Amniotic stem cell (primary cell): Measurements from ENCODE around the gene LRWD1.
A peak's percentile ranks its signal among the peaks of the same experiment; 100 is the strongest.

ENCODE experiments used
- DNase-seq: peaks from one replicate; lab custom pipeline; 2025; lab: John Stamatoyannopoulos, UW

The LRWD1 gene

DNA sequence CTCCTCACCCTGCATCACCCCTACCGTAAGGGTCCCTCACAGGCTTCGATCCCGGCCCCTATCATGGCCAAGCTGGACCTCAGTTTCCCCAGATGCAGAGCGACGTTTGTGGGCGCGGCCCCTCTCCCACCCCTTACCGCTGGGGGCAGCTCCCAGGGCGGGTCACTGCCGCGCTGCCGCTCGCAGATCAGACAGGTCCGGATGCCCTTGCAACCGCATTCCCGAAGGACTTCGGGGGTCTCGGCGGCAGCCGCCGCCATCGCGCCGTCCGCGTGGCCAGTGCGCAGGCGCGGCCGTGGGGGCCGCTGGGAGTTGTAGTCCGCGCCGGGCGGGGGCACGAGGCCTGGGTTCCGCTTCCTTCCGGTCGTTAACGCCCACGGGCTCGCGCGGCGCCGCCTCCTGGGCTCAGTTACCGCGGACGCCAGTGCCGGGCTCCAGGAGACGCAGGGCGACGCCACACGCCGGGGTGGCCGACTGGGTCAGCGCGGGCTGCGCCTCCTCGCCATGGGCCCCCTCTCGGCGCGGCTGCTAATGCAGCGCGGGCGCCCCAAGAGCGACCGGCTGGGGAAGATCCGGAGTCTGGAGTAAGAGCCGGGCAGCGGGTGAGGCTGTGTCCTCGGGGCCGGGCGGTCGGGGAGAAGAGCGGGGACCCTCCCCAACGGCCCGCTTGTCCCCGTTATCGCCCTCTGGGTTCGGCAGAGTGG, at the start of gene LRWD1, which contains the start of gene ALKBH4:
LRWD1 (plus strand) TSS at position 408 of the 704 bp plus-strand sequence; CDS start at position 505, 97 bp downstream.
ALKBH4 (minus strand) TSS at position 287 of the 704 bp plus-strand sequence; CDS start at position 260, 27 bp downstream.
- peak; percentile 78 for DNase-seq

DNA sequence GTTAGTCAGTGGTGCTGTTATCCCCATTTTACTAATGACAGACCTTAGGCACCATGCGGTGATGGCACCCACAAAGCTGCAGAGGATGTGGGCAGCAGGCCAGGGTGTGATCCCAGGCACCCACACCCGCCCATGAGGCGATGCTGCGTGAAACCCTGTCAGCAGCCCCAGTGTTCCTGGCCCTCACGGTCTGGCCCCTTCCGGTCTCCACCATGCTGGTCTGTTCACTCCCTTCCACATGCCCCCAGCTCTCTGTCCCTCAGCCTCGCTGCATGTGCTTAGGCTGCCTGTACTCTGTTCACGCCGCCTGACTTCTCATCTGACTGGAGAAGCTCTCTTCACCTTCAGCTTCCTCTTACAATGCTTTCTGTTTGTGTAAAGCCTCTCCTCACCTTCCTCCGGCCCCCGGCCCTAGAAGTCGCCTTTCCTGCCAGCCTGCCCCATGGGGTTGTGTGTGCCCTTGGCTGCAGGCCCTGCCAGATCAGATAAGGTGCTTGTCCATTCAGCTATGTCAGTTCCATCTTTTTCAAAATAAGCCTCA, 49.0 kb upstream of the LRWD1 start:
- no peak for DNase-seq

DNA sequence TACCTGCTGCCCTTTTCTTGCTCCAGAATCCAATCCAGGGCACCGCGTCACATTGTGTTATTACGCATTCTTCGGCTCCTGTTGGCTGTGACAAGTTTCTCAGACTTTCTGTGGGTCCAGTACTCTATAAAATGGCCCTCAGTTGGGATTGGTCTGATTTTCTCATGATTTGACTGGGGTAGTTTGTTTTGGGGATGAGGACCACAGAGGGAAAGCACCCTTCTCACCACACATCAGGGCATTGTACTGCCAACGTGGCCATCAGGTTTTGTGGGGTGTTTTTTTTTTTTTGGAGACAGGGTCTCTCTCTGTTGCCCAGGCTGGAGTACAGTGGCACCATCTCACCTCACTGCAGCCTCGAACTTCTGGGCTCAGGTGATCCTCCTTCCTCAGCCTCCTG, 48.4 kb upstream of the LRWD1 start:
- no peak for DNase-seq

DNA sequence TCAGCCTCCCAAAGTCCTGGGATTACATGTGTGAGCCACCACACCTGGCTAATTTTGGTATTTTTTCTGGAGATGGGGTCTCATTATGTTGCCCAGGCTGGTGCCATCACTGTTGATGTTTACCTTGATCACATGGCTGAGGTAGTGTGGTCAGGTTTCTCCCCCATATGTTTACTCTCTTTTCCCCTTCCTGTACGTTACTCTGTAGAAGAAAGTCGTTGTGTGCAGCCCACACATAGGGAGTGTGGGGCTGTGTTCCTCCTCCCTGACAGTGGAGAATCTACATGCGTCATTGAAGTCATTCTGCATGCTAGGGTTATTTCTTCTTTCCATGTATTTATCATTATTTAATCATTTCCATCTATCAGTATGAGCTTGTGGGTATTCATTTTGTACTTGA, 47.7 kb upstream of the LRWD1 start:
- DNase-seq: no peak

DNA sequence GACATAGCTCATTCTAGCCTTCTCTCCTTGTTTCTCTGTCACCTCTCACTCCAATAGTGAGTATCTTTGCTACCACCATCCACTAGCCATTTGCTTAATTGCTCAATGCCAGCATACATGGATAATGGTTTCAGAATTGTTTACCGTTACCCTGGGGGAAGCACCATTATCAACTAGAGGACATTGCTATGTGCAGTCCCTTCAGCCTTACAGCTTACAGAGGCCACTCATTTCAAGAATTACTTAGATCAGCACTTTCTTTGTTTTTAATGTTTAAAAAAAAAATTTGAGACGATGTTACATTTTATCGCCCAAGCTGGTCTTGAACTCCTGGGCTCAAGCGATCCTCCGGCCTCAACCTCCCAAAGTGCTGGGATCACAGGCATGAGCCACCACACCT, 46.2 kb upstream of the LRWD1 start:
- no peak for DNase-seq

DNA sequence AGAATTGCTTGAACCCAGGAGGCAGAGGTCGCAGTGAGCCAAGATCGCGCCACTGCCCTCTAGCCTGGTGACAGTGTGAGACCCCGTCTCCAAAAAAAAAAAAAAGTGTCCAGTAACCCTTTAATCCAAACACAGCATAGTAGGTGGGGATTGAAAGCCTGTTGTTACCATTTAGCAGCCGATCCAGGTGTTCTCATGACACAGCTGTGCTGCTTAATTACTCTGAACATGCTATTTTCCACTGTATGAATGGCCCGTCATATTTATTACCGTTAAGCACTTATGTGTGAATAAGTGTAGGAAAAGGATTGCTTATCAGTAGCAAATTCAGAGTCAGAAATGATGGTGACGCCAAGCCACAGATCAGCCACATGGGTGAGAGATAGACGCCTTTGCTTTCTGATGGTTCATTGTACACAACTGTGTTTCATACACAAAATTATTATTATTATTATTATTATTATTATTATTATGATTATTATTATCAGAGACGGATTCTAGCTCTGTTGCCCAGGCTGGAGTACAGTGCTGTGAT, 43.0 kb upstream of the LRWD1 start:
- DNase-seq: no peak

DNA sequence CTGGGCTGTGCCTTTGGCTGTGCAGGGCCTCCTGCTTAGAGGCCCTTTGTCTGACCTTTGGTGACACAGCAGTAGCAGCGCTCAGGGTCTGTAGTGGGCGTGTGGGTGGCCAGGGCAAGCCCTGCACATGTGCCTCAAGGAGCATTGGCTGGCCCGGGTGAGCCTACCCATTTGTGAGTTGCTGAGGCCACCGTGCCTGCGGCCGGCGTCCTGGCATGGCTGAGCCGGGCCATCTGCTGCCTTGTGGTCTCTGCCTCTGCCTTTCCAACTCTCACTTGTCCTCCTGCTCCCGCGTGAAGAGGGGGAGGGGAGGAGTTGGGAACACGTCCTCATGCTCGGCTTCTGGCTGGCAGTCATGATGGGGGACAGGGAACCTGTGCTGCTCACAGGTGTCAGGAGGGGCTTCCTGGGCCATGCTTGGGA, 40.6 kb upstream of the LRWD1 start:
- DNase-seq: no peak

DNA sequence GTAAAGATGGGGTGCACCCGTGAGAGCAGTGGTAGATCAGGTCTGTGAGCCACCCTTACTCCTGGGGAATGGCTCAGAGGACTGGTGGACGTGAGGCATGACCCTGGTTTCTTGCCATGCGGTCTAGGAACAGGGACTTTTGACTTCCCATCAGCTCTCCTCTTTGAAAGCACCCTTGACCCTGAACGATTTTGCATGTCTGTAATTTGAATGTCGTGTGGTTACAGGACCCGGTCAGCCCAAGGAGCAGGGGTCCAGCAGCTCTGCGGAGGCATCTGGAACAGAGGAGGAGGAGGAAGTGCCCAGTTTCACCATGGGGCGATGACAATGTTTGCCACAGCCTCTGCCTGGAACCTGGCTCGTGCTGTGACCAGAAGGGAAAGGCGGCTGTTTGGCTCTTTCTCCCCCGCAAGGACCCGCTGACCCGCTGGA, 40.0 kb upstream of the LRWD1 start:
- DNase-seq: no peak

DNA sequence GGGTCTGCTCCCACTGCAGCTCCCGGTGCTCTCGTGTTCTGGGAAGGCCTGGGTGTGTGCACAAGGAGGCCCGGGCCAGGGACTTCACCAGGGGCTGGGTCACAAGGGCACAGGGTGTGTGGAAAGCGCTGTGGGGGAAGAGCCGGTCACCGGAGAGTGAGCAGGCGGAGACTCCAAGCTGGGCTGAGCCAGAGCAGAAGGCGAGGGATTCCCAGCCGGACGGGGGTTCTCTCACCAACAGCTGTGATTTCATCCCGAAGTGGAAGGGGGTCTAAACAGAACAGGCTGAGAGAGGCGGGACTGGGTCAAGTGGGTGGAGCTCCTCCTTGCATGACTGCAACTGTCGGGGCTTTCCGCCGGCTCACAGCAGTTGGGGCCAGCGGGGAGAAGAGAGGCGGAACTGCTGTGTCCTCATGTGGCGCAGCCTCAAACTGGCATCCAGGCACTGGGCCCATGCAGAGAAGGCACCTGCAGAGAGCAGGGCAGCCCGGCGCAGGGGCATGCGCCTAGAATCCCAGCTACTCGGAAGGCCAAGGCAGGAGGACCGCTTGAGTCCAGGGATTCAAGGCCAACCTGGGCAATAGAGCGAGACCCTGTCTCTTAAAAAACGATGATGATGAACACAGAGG, 39.0 kb upstream of the LRWD1 start:
- DNase-seq: no peak

DNA sequence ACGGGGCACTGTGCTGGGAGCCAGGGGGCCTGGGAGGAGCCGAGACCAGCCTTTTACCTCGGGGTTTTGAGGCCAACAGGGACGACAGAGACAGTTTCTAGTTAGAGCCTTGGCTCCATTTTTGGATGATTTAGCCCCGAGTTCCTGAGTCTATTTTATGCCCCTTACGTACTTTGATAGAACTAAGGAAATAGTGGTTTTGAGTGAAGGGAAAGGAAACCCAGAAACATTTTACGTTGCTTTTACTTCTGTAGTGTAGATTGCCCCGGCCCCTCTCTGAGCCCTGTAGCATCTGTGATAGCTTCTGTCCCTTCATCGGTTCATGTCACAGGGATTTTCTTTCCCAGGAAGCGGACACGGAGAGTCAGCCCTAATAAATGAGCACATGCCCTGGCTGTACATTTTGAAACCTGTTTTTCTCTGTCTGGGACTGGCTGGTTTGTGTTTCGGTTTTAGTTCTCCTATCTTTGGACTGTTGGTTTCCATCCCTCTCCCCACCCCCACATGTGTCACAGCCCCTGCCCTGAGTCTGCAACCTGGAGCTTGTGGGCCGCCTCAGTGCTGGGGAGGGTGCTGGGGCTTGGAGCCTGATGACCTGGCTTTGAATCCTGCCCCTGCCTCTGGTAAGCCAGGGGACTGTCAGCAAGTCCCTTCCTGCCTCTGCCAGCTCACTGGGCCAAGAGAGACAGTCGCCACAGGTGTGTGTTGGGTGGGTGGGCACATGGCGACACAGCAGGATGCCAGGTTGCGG, 38.3 kb upstream of the LRWD1 start:
- DNase-seq: no peak

DNA sequence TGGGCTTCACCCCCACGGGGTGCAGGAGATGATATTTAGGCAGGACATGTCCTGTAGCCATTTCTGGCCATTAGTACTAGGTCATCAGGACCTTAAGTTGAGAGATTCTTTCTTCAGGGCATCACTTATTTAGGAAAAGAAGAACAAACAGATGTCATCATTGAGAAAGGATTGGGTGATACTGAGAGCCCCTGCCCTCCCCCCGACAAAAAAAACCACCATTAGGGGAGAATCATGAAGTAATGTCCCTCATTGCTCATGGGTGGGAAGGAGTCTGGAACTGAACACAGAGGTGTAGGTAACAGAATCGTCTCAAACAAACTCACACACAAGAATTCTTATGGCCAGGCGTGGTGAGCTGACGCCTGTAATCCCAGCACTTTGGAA, 37.8 kb upstream of the LRWD1 start:
- DNase-seq: no peak

DNA sequence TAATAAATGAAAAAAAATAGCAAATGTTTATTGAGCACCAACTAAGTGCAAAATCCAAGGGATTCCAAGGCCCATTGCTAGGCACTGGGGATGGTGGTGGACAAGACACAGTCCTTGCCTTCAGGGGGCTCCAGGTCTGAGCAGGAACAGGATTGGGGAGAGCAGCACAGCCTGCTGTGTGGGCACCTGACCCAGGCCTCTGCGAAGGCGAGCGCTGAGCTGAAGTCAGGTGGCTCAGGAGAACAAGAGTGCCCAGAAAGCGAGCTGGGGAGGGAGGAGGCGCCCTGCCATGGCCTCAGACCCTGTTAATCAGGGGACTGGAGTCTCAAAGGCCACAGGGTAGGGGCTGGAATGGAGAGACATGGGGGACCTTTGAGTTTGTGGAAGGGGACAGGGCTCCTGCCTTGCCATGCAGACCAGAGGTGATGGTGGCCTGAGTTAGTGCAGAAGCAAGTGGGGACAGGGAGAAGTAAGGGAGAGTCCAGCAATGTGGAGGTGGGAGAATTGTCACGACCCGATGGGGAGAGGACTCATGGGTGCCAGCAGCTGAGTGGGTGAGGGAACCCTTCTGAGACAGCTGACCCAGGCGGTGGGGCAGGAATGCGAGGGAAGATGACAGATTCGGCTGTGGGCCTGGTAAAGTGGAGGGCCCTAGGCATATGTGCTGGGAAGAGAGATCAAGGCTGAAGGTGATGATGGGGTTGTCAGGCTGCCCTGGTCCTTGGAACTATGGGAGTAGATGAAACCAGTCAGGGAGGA, 35.5 kb upstream of the LRWD1 start:
- DNase-seq: no peak

DNA sequence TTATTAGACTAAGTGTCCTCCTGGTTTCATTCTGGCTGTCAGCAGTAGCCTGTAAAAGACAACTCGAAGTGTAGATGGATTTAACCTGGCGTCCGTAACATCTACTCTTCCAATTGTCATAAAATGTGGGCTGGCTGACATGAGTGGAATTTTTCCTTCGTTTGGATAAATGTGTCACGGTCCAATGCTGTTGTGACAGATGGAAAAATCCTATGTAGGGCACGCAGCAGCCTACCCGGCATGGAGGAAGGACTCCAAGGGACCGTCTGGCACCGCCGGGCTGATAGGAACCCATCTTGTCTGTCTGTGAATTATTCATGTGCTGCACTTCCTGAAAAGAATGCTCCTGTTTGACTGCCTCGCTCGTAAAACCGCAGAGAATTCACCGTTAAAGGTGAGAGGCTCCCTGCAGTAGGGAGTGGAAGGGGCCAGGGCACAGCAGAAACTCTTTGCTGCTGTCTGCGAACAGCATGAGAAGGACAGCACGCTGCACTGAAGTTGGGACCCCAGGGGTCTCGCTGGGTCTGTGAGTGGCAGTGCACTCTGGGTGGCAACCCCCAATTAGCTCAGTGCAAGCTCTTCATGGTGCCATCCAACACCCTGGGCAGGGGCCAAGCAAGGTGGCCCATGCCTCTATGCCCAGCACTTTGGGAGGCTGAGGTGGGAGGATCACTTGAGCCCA, 33.0 kb upstream of the LRWD1 start:
- DNase-seq: no peak

DNA sequence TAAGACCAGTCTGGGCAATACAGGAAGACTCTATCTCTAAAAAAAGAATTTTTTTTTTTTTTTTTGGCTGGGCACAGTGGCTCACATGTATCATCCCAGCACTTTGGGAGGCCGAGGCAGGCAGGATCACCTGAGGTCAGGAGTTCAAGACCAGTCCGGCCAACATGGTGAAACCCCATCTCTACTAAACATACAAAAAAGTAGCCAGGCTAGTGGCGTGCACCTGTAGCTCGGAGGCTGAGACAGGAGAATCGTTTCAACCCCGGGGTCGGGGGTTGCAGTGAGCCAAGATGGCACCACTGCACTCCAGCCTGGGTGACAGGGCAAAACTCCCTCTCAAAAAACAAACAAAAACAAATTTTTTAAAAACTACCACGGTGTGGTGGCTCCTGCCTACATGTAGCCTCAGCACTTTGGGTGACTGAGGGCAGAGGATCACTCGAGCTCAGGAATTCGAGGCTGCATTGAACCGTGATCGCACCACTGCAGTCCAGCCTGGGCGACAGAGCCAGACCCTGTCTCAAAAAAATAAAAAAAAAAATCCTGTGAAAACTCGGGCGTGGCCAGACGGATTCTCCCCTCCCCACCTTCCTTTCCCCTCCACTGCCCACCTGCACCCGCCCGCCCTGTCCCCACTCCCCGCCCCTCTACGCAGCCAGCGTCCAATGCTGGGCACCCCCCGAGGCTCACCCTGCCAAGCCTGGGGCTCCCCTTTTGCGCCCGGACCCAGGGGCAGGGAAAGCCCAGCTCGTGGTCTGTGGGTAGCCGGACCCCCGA, 32.2 kb upstream of the LRWD1 start:
- no peak for DNase-seq

DNA sequence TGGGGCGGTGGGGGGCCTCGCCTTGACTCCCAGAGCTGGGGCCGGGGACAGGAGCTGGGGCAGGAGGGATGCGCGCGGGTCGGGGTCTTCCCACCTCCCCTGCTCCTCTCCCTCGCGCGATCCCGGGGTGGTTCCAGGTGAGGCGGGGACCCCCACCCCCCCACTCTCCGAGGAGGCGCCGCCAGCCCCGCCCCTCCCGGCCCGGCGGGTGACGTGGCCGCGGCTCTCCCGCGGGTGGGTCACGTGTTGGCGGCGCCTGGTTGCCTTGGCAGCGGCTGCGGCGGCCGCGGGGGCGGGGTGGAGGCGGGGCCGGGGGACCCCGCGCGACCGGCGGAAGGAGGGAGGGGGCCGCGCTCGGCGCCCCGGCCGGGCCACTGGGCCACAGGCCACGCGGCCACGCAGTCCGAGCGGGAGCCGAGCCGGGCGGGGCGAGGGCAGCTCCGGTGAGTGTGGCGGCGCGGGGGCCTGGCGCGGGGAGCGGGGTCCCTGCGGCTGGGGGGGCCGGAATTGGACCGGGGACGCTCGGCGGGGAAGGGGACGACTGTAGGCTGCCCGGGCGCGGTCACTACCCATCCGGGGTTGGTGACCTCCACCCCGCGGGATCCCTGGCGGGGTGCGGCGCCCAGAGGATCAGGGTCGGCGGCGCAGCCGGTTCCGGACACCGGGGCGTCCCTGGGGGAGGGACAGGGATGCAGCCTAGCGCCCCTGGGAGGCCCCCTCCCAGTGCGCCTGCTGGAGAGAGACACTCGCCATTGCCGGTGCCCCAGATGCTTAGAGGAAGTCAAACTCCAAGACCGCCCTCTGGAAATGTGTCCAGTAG, 31.4 kb upstream of the LRWD1 start, which contains the start of gene ORAI2:
ORAI2 (plus strand) TSS at position 357 of the 820 bp plus-strand sequence. CDS start 5,382 bp downstream, outside the sequence.
- DNase-seq: peak; percentile 30

DNA sequence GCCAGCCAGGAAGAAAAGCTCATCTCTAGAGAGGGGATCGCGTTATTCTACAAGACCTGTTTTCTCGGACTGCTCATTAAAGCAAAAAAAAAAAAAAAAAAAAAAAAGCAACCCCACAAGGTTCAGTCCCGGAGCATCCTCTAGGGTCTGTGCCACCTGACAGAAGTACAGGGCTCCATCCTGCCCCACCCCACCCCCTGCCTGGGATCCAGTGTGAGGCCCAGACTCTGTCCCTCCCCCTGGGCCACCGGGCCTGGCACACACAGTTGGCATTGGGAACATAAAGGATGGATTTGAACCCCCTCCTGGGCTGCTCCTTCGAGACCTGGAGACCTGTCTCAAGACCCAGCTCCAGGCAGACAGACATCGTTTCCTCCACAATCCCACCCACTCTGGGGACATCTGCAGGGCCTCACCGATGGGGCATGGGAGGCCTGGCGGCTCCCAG, 30.7 kb upstream of the LRWD1 start:
- DNase-seq: no peak

DNA sequence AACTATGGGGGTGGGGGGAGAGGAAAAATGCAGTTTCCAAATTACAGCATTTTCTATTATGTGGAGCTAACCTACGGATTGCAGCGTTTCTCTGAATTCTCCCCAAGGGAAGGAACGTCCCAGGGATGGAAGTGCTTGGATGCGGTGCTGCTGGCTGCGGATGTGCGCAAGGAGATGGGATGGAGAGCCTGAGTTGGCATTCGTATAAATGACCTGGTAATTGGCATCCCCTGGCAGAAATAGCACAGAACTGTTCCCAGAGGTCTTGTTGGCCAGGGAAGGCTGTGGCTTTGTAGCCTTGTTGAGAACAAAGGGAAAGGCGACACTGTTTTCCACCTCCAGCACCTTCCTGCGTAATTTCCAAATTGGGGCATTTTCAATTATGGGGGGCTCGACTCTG, 28.7 kb upstream of the LRWD1 start:
- no peak for DNase-seq

DNA sequence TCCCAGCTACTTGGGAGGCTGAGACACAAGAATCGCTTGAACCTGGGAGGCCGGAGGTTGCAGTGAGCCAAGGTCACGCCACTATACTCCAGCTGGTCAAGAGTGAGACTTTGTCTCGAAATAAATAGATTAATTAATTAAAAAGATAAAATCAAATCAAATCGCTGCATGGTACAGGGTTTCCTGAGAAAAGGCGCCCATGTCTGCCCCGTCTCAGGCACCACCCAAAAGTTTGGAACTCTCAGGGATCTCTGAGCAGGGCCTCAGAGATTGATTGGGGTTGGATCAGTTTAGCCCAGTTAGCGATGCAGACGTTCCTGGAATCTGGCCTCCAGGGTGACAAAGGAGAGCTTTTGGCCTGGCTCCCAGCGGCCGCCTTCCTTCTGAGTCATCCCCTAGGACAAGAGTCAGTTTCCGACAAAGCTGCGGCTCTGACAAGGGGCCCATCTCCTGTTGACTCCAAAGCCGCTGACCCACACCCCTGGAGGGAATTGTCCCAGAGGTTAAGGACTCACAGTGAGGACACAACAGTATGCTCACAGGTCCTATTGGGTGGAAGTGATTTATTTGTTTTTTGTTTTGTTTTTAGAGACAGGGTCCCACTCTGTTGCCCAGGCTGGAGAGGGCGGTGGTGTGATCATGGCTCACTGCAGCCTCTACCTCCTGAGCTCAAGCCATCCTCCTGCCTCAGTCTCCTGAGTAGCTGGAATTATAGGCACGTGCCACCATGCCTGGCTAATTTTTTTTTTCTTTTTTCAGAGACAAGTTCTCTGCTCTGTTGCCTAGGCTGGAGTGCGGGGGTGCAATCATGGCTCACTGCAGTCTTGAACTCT, 24.6 kb upstream of the LRWD1 start:
- DNase-seq: peak; percentile 70
